GM04503 (cell line): ENCODE measurements around the gene ABHD18.

Source experiments
- DNase-seq: peaks from one replicate; pipeline ENCODE4 v3.0.0-alpha.2; 2012; ENCODE audit warnings: low read depth

Gene ABHD18

DNA sequence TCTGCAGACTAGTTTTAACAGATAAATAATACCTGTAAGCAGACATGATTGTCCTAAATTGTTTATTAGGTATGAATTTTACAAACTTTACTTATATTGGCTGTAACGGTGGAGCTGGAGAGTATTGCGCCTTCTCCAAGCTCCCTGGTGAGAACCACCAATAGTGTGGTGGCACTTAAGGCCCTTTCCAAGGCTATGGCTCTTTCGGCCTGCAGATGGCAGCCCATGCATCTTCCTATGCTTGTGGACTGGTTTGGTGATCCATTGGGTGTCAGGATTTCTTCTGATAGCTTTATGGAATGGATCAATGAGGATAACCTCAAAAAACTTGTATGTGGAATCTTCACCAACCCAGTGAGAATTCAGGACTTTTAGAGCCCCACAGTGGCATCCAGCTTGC is 103.7 kb downstream of the ABHD18 start:
- DNase-seq = no peak

DNA sequence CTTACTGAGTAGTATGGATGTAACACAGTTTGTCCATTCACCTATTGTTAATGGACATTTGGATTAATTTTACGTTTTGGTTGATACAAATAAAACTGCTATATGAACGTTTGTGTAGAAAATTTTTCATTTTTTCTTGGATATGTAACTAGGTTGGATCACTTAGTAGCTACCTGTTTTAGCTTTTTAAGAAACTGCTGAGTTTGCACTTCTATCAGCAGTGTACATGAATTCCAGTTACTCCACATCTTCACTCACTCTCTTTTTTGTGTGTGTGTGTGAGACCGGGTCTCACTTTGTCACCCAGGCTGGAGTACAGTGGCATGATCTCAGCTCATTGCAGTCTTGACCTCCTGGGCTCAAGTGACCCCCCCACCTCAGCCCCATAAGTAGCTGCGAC is 111.3 kb downstream of the ABHD18 start:
- no peak for DNase-seq
